IPS DF 19.7 (cell line): ENCODE results near the gene CACNB1.
"Not testable (repeated sequence)": the region's sequence is repeated elsewhere in the genome, so short reads cannot be mapped to it uniquely, and the experiment has no call there.

Source experiments
- DNase-seq: peaks from one replicate; pipeline ENCODE4 v3.0.0-alpha.2; 2013; ENCODE audit warnings: low read depth, low spot score

The CACNB1 gene

DNA sequence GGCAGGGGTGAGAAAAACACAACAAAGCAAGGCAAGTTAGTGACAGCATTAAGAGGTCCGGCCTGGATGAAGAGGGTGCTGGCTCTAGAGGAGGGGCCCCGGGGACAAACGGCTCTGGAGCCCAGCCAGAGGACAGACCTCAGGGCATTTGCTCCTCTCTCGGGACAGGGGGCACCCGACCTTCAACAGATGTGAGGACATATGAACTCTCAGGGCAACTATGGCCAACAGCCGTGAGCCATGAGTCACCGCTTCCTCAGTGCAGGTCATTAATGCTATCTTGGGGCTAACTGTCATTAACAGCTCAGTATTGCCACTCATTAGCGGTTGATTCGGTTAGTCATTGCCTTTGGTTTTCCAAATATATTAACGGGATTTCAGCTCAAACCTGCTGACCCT is 21.8 kb downstream of the CACNB1 start:
- DNase-seq = no peak

- DNase-seq = no peak
Measured at GRCh38 chr17:39174920-39175694, 22.4 kb downstream of the CACNB1 start.

DNA sequence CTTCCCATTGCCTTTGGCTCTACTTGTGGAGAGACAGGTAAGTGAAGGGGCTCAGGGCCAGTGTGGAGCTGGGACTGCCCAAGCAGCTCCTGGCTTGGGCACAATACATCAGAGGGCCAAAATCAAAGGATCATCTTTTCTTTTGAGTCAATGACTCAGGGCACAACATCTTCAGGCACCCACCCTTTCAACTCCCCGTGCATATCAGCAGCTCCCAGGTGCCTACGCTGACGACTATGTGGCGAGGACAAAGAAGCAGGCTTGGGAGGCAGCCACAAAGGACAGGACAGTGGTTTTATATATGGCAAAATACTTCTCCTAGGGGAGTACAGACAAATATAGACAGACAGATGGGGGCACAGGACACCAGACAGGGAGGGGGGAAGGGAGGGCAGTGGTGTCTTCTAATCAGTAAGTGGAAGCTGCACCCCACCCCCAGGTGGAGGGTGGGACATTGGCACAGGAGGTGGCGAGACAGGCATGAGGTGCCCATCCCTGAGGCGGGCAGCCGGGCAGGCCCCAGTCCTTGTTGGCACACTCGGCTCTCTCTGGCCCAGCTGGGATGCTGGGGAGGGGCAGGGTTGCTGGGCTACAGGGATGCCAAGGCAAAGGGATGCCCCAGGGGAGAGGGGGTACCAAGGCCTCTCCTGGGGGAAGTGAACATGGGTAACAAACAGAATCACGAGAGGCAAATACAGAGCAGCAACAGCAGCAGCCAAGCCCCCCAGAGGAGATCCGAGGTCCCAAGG is 23.8 kb downstream of the CACNB1 start:
- DNase-seq = no peak

GRCh38 chr17:39173080-39173479 is 24.4 kb downstream of the CACNB1 start:
- no peak for DNase-seq

DNA sequence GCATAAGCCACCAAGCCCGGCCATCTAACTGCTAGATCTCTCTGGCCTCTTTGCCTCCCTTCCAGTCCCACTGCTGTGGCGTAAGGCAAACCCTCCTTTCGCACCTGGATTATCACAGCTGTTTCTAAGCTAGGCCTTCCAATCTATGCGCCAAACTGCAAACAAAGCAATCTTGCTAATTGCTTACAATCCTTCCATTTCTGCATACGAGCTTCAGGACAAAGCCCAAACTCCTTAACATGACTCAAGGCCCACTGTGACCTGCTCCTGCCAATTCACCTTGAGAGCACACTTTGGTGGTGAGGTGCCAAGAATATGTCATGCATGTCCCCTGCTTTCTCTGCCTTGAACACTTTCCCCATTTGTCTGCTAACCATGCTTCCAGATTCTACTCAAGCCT is 25.5 kb downstream of the CACNB1 start:
- DNase-seq = no peak

DNA sequence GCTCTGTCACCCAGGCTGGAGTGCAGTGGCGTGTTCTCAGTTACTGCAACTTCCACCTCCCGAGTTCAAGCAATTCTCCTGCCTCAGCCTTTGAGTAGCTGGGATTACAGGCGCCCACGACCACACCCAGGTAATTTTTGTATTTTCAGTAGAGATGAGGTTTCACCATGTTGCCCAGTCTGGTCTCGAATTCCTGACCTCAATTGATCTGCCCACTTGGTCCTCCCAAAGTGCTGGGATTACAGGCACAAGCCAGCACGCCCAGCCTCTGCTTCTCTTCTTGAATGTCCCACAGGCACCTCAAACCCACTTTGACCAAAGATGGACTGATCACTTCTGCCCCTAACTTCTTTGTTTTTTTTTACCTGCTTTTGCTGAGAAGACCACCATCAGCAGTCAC is 26.9 kb downstream of the CACNB1 start:
- no peak for DNase-seq

DNA sequence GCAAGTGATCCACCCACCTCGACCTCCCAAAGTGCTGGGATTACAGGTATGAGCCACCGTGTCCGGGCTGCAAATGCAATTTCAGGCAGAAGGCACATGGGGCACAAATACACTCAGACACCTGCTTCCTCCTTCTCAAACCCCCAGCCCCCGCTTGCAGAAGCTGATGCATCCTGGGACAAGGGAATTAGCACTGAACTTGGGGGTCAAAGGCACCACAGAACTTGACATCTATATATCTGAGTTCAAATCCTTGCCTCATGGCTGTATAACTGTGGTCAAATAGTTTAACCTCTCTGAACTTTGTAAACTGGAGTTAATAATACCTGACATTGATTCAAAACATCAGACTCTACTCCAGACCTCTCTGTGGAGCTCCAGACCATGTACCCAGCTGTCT is 27.4 kb downstream of the CACNB1 start:
- no peak for DNase-seq

DNA sequence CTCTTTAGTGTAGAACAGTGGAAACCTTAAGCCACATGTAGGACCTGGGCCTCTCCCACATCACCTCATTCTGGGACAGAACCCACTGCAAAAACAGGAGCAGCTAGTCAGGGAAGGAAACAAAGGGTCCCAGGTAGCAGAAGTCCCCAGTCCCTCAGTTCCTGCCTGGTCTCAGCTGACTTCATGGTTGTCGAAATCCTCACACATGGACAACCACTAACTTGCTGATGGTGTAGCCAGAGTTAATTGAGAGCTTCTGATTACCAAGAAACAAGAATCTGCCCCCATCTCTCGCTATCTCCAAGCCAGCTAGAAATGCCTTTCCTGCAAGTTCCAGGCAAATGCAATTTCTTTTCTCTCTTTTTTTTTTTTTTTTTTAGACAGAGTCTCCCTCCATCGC is 28.0 kb downstream of the CACNB1 start:
- DNase-seq = no peak

GRCh38 chr17:39169101-39169500 is 28.4 kb downstream of the CACNB1 start:
- DNase-seq = no peak

- not testable (repeated sequence) for DNase-seq
Measured at GRCh38 chr17:39168503-39168902, 29.0 kb downstream of the CACNB1 start.

DNA sequence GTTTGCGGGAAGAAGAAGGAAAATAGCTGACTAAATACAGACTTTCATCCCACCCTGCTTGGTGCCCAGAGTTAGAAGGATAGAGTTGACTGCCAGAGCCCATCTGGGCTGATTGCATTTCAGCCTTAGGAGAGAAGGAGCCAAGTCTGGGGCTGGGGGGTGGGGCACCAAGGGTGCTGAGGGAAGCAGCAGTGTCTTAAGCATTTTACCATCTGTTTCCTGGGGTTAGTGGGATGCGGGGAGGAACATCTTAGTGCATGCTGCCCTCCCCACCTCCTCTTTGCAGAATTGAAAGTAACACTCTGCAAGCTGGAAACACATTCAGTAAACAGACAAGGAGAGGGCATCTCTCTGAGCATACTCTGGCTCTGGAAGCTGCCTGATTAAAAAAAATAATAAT is 30.0 kb downstream of the CACNB1 start:
- DNase-seq = no peak

- DNase-seq = no peak
Measured at GRCh38 chr17:39166437-39167335, 30.8 kb downstream of the CACNB1 start.

GRCh38 chr17:39165841-39166349 is 31.6 kb downstream of the CACNB1 start, which contains the start of gene ARL5C:
TSS of gene ARL5C (minus strand) at chr17:39166161. CDS start at chr17:39165760, 401 bp downstream.
- DNase-seq = no peak

DNA sequence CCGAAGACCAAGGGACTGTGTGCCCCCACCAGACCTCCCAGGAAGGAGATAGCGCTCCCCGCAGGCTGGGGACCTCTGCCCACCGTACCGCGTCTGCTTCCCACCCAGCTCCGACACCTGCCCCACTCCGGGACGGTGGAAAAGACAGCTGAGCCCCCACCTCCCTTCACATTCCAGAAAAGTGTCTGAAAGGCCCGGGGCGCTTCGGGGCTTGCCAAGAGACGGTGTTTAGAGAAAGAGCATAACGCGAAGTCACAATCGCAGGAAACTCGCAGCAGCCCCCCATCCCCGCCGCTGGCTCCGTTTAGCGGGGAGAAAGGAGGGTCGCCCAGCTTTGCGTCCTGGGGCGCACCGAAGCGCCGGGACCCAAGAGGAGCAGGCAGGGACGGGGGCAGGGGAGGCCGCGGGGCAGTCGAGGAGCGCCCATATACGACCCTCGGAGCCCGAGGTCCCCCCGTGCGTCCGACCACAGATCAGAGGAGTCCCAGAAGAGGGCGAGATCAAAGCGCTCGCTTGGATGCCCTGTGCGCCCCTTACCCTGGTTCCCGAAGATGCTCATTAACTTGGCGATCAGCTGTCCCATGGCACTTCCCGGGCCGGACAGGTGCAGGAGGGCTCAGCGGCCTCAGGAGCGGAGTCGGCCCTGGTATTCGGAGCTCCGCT is 32.2 kb downstream of the CACNB1 start:
- DNase-seq = no peak

DNA sequence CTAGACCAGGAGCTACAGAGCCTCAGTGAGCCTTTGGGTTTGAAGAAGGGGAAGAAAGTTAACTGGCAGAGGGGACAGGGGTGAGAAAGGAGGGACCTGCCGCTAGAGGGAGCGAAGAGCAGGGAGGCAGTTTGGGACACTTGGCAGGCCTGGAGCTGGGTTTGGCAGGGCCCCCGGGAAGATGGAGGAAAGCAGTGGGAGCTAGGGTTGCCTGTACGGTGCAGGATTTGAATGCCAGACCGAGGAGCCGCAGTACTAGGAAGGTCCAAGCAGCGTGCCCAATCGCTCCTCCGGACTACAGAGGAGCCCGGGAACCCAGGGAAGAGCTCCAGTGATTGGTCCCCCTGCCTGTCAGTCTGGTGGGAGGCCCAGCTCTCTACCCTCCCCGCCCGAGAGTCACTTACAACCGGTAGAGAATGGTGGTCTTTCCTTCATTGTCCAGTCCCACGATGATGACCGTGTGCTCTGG is 32.8 kb downstream of the CACNB1 start:
- DNase-seq = peak; percentile 97

- no peak for DNase-seq
Measured at GRCh38 chr17:39161962-39162361, 35.5 kb downstream of the CACNB1 start.

GRCh38 chr17:39158623-39159022 is 38.8 kb downstream of the CACNB1 start:
- DNase-seq = no peak

GRCh38 chr17:39156491-39156890 is 41.0 kb downstream of the CACNB1 start:
- DNase-seq = no peak

GRCh38 chr17:39155654-39156053 is 41.8 kb downstream of the CACNB1 start:
- no peak for DNase-seq

GRCh38 chr17:39153599-39154051 is 43.8 kb downstream of the CACNB1 start:
- peak; percentile 70 for DNase-seq
